ENCODE data around the gene EFCAB10. TPM values are rescaled to one million over a fixed set of nuclear protein-coding genes. Genes with fewer than 3 reads are reported as not detected.

The EFCAB10 gene
- total RNA-seq, 2 donors from 2014 or later: not detected

DNA sequence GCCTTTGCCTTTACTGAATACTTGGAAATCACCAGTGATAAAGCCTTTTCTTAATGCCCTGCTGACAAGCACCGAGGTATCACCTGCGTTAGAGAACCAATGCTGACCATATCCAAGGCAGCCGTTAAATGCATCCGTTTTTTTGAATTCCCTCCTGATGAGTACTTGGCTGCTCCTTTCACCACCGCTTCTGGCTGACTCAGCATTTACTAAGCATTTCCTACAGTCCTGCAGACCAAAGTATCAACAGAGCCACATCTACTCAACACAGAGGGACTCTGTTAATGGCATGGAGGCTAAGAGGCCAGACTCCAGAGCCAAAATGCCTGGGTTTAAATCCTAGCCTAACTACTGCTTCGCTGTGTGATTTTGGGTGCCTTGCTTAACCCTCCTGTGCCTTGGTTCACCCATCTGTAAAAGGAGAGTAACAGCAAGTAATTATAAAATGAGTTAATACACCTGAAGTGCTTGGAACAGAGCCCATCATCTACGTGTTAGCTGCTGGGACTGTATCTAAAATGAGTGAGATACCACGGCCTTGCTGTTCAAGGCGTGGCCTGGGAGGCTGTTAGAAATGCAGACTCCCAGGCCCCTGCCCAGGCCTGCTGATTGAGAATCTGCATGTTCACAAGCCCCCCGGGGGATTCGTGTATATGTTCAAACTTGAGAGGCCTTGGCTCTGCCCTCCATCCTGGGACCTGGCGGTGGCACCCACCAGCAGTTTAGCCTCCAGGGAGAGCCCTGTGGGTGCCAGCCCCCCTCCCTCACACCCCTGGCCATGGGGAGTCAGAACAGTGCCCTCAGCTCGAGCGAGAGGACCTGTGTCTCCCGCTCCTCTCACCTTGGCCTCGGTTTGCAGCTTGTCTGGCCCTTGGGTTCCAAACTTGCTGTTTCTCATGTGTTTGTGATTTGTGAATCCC, 30.8 kb upstream of the EFCAB10 start:
- DNase-seq (no peak), ATAC-seq (no peak)
- H3K9me3 ChIP-seq: no peaks in the 10 kb centered on the region
- TF ChIP-seq POLR2A (IDR thresholded peaks at IDR 0.05): no peak
- TF ChIP-seq, protein P1, sequence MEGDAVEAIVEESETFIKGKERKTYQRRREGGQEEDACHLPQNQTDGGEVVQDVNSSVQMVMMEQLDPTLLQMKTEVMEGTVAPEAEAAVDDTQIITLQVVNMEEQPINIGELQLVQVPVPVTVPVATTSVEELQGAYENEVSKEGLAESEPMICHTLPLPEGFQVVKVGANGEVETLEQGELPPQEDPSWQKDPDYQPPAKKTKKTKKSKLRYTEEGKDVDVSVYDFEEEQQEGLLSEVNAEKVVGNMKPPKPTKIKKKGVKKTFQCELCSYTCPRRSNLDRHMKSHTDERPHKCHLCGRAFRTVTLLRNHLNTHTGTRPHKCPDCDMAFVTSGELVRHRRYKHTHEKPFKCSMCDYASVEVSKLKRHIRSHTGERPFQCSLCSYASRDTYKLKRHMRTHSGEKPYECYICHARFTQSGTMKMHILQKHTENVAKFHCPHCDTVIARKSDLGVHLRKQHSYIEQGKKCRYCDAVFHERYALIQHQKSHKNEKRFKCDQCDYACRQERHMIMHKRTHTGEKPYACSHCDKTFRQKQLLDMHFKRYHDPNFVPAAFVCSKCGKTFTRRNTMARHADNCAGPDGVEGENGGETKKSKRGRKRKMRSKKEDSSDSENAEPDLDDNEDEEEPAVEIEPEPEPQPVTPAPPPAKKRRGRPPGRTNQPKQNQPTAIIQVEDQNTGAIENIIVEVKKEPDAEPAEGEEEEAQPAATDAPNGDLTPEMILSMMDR (IDR thresholded peaks at IDR 0.05): no peak
- WGBS, 2 donors: 84 to 89% methylated on average over 10 to 16 of the region's 16 CpGs
- intact Hi-C loops (cut with DNase I): no loop called here
- H3K4me1 ChIP-seq: no peaks in the 10 kb centered on the region
- H3K27ac ChIP-seq: no peak overlapping the region
- H3K4me3 ChIP-seq: no peak overlapping the region
- H3K27me3 ChIP-seq: no peaks in the 10 kb centered on the region
- peaks cover 0 to 7% of the 10 kb centered on the region in 2 donors for H3K36me3 ChIP-seq (replicated peaks in 1 of 2; ENCODE audit: insufficient read depth in 1 of 2, low read depth in 2 of 2)

- intact Hi-C loops (cut with DNase I): no loop called here
- DNase-seq (no peak), ATAC-seq (no peak)
- Histone ChIP-seq H3K4me3 (no peak overlapping the region), H3K4me1 (no peaks in the 10 kb centered on the region), H3K27me3 (no peaks in the 10 kb centered on the region), H3K9me3 (no peaks in the 10 kb centered on the region), H3K27ac (no peak overlapping the region), H3K36me3 (replicated peaks in 1 of 2; ENCODE audit: insufficient read depth in 1 of 2, low read depth in 2 of 2) (peaks cover 0 to 7% of the 10 kb centered on the region in 2 donors)
- WGBS, 2 donors: 86 to 87% methylated on average over 7 to 8 of the region's 8 CpGs
- TF ChIP-seq POLR2A (IDR thresholded peaks at IDR 0.05): no peak
- TF ChIP-seq, protein P1 (IDR thresholded peaks at IDR 0.05): no peak
These were observed 29.1 kb upstream of the EFCAB10 start for GRCh38 chr7:105610165-105610930.

- no peak for DNase-seq
- Histone ChIP-seq H3K4me3 (no peak overlapping the region), H3K9me3 (no peaks in the 10 kb centered on the region), H3K4me1 (no peaks in the 10 kb centered on the region), H3K27ac (no peak overlapping the region), H3K27me3 (no peaks in the 10 kb centered on the region), H3K36me3 (replicated peaks in 1 of 2; ENCODE audit: insufficient read depth in 1 of 2, low read depth in 2 of 2) (no peaks in the 10 kb centered on the region)
- TF ChIP-seq POLR2A (IDR thresholded peaks at IDR 0.05): no peak
- TF ChIP-seq, protein P1 (IDR thresholded peaks at IDR 0.05): no peak
- WGBS, 2 donors: 82 to 85% methylated on average over 19 of the region's 19 CpGs
- no peak for ATAC-seq
- intact Hi-C loops (cut with DNase I): no loop called here
These were observed 21.3 kb upstream of the EFCAB10 start for GRCh38 chr7:105602325-105603305.

DNA sequence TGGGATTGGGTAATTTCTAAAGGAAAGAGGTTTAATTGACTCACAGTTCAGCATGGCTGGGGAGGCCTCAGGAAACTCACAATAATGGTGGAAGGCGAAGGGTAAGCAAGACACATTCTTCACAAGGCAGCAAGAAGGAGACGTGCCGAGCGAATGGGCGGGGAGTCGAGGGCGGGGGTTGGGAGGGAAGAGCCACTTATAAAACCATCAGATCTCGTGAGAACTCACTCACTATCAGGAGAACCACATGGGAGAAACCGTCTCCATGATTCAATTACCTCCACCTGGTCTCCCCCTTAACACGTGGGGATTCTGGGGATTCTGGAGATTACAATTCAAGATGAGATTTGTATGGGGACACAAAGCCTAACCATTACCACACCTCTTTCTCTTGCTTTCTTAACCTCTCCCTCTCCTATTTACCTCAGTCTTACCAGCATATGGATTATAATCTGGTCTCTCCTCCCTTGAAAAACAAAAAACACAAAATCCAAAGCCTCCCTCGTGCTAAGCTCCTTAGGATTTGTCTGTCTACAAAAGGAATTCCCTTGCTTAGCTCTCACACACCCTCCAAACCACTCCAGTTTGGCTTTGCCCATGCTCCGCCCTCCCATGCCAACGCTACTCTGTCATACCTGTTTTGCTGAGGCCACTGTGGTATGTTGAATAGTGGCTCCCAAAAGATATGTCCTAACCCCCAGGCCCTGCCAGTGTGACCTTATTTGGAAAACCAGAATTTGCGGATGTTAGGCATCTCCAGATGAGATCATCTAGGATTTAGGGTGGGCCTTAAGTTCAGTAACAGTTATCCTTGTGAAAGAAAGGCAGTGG, 19.6 kb upstream of the EFCAB10 start:
- Histone ChIP-seq H3K4me1 (no peaks in the 10 kb centered on the region), H3K9me3 (no peaks in the 10 kb centered on the region), H3K4me3 (no peak overlapping the region), H3K27me3 (no peaks in the 10 kb centered on the region), H3K27ac (no peak overlapping the region), H3K36me3 (replicated peaks in 1 of 2; ENCODE audit: insufficient read depth in 1 of 2, low read depth in 2 of 2) (no peaks in the 10 kb centered on the region)
- intact Hi-C loops (cut with DNase I): no loop called here
- no peak for DNase-seq
- 70 to 77% methylated on average over 14 of the region's 14 CpGs for WGBS, 2 donors
- TF ChIP-seq, protein P1 (IDR thresholded peaks at IDR 0.05): no peak
- no peak for TF ChIP-seq POLR2A (IDR thresholded peaks at IDR 0.05)
- no peak for ATAC-seq
